Peyer's patch (tissue), 4 donors: ENCODE measurements around the gene TIGD1. TPM values are rescaled to one million over a fixed set of nuclear protein-coding genes. Genes with fewer than 3 reads are reported as not detected.

ENCODE experiments used
- DNase-seq, 3 donors: peaks; one replicate each; pipeline ENCODE4 v3.0.0-alpha.2; 2017 to 2019
- H3K27ac ChIP-seq, 4 donors: fragments of 200-600 bp; sonication (generic); one replicate each; pipeline ENCODE4 v1.5.1; 2016 to 2019
- H3K27me3 ChIP-seq, 2 donors: fragments of 200-600 bp; sonication (generic); one replicate each; pipeline ENCODE4 v1.5.1; 2019
- H3K36me3 ChIP-seq, 3 donors: fragments of 200-600 bp; sonication (generic); one replicate each; pipeline ENCODE4 v1.5.1; 2016 to 2019
- H3K4me1 ChIP-seq, 4 donors: fragments of 200-600 bp; sonication (generic); one replicate each; pipeline ENCODE4 v1.5.1; 2016 to 2019
- H3K4me3 ChIP-seq, 4 donors: fragments of 200-600 bp; sonication (generic); 1 replicate in 3 of 4; 2 replicates in 1 of 4; pipeline ENCODE4 v1.5.1; 2016 to 2019; ENCODE audit warnings: mild to moderate bottlenecking in 1 of 4
- H3K9me3 ChIP-seq, 4 donors: fragments of 200-600 bp; sonication (generic); one replicate each; pipeline ENCODE4 v1.5.1; 2016 to 2019; ENCODE audit warnings: mild to moderate bottlenecking in 1 of 4
- CTCF ChIP-seq, 6 experiments: fragments of 450-650 bp in 4 of 6; fragments of 200-600 bp in 2 of 6; sonication (generic) in 1 of 6; IDR thresholded peaks; one replicate each; pipeline ENCODE4 v1.5.1; 2017 to 2019; ENCODE audit warnings: antibody characterized with exemption in 6 of 6, mild to moderate bottlenecking in 3 of 6, moderate library complexity in 1 of 6
- POLR2A ChIP-seq, 2 donors: fragments of 450-650 bp; IDR thresholded peaks; one replicate each; pipeline ENCODE4 v1.5.1; 2017; ENCODE audit warnings: antibody characterized with exemption in 2 of 2, mild to moderate bottlenecking in 2 of 2, moderate library complexity in 2 of 2
- total RNA-seq, 4 donors: library from RNA; depleted of rRNA; stranded (reverse); fragments of >200 nt; gene quantifications; one replicate each; pipeline ENCODE4 v1.1.0, GENCODE V29; 2016

TIGD1 gene
- total RNA-seq, 4 donors from 2014 or later: 8.6 to 31.4 (median 13.4) TPM

DNA sequence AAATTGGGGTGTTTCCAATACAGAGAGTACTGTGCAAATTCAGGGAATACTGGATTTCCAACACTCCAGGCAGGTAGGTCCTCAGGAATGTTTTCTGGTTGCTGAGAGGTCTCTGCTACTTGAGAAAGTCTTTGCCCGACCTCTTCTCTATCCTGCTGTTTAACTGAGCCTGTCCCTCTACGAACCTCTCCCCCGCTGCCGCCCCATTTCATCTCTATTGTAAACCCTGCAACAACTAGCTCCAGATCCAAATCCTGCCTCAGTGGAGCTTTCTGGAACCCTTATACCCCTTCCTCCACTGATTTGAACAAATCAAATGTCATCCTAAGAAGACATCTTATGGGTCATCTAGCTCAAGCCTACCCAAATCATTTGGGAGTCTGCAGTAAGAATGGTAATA, 1.4 kb upstream of the TIGD1 start:
- DNase-seq: no peak
- peaks cover 0 to 34% (median 3%) of the 10 kb centered on the region in 4 donors for H3K4me1 ChIP-seq
- no peaks in the 10 kb centered on the region for H3K27me3 ChIP-seq
- no peak for TF ChIP-seq CTCF (IDR thresholded peaks at IDR 0.05)
- no peak for TF ChIP-seq POLR2A (IDR thresholded peaks at IDR 0.05)
- H3K27ac ChIP-seq: peak overlapping the region in 1 of 4 donors; percentile 97
- H3K36me3 ChIP-seq: peaks cover 0 to 20% (median 0%) of the 10 kb centered on the region in 3 donors
- H3K4me3 ChIP-seq: peak overlapping the region in 3 of 4 donors; percentile 64 to 87 (median 85)
- no peaks in the 10 kb centered on the region for H3K9me3 ChIP-seq

- no peak for TF ChIP-seq POLR2A (IDR thresholded peaks at IDR 0.05)
- no peak for TF ChIP-seq CTCF (IDR thresholded peaks at IDR 0.05)
- Histone ChIP-seq H3K9me3 (no peaks in the 10 kb centered on the region), H3K4me3 (peak overlapping the region; percentile 64 to 97 (median 86)), H3K36me3 (peaks cover 0 to 15% (median 0%) of the 10 kb centered on the region in 3 donors), H3K27me3 (no peaks in the 10 kb centered on the region), H3K4me1 (peaks cover 0 to 31% (median 3%) of the 10 kb centered on the region in 4 donors), H3K27ac (peak overlapping the region; percentile 95 to 99 (median 97))
- DNase-seq: no peak
Measured at GRCh38 chr2:232551250-232551638, 887 bp upstream of the TIGD1 start.

DNA sequence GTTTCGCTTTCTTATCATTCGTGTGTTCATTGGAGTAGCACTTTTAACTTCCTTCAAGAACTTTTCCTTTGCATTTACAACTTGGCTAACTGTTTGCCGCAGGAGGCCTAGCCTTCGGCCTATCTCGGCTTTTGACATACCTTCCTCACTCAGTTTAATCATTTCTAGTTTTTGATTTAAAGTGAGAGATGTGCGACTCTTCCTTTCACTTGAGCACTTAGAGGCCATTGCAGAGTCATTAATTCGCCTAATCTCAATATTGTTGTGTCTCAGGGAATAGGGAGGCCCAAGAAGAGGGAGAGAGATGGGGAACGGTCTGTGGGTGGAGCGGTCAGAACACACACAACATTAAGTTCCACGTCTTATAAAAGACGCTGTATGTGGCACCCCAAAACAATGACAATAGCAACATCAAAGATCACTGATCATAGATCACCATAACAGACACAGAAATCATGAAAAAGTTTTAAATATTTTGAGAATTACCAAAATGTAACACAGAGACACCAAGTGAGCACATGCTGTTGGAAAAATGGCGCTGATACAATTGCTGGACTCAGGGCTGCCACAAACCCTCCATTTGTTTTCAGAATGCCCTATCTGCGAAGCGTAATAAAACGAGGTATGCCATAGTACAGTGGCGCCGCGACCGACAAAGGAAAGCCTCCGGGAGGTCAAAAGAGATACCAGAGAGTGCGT, 553 bp downstream of the TIGD1 start:
- no peaks in the 10 kb centered on the region for H3K9me3 ChIP-seq
- TF ChIP-seq CTCF (IDR thresholded peaks at IDR 0.05): no peak
- TF ChIP-seq POLR2A (IDR thresholded peaks at IDR 0.05): no peak
- DNase-seq: no peak
- peaks cover 0 to 29% (median 3%) of the 10 kb centered on the region in 4 donors for H3K4me1 ChIP-seq
- H3K27ac ChIP-seq: peak overlapping the region; percentile 95 to 99 (median 97)
- peak overlapping the region; percentile 64 to 97 (median 86) for H3K4me3 ChIP-seq
- H3K27me3 ChIP-seq: no peaks in the 10 kb centered on the region
- peaks cover 0 to 11% (median 0%) of the 10 kb centered on the region in 3 donors for H3K36me3 ChIP-seq

GRCh38 chr2:232547991-232548390, 2.4 kb downstream of the TIGD1 start:
- H3K4me3 ChIP-seq: no peak overlapping the region
- H3K4me1 ChIP-seq: peaks cover 0 to 20% (median 3%) of the 10 kb centered on the region in 4 donors
- no peaks in the 10 kb centered on the region for H3K9me3 ChIP-seq
- no peak for DNase-seq
- peaks cover 0 to 9% (median 0%) of the 10 kb centered on the region in 3 donors for H3K36me3 ChIP-seq
- no peak overlapping the region for H3K27ac ChIP-seq
- TF ChIP-seq POLR2A (IDR thresholded peaks at IDR 0.05) (no peak), CTCF (IDR thresholded peaks at IDR 0.05) (no peak)
- no peaks in the 10 kb centered on the region for H3K27me3 ChIP-seq

- peaks cover 0 to 8% (median 0%) of the 10 kb centered on the region in 4 donors for H3K4me1 ChIP-seq
- no peak overlapping the region for H3K4me3 ChIP-seq
- no peaks in the 10 kb centered on the region for H3K27me3 ChIP-seq
- no peaks in the 10 kb centered on the region for H3K36me3 ChIP-seq
- DNase-seq: peak in 1 of 3 donors; percentile 30
- TF ChIP-seq POLR2A (IDR thresholded peaks at IDR 0.05) (no peak), CTCF (IDR thresholded peaks at IDR 0.05) (no peak)
- no peaks in the 10 kb centered on the region for H3K9me3 ChIP-seq
- H3K27ac ChIP-seq: no peak overlapping the region
Measured at GRCh38 chr2:232545511-232546375, 4.6 kb downstream of the TIGD1 start.
